ENCODE results near the gene CCIN. TPM values are rescaled to one million over a fixed set of nuclear protein-coding genes. Genes with fewer than 3 reads are reported as not detected.

The CCIN gene
- total and polyA plus RNA-seq, 9 of the 15 experiments (the other 6 are each of a cell fraction or from before 2014, with no cell fraction given), result not detected

DNA sequence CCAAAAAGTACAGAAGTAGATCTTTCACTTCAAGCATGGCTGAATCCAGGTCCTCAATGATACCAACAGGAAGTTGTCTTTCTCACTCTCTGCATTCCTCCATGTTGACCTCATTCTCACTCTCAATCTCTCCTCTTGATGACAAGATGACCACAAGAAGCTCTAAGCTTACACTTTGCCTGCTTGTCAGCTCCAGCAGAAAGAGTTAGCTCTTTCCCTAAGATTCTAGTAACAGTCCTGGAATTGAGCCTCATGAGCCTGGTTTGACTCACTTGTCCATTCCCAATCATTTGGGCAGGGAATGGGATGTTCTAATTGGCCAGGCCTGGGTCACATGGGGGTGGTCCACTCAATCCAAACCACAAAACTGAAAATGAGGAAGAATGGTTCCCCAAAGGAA lies 18.2 kb downstream of the CCIN start (continued):
- TF ChIP-seq, protein P1, sequence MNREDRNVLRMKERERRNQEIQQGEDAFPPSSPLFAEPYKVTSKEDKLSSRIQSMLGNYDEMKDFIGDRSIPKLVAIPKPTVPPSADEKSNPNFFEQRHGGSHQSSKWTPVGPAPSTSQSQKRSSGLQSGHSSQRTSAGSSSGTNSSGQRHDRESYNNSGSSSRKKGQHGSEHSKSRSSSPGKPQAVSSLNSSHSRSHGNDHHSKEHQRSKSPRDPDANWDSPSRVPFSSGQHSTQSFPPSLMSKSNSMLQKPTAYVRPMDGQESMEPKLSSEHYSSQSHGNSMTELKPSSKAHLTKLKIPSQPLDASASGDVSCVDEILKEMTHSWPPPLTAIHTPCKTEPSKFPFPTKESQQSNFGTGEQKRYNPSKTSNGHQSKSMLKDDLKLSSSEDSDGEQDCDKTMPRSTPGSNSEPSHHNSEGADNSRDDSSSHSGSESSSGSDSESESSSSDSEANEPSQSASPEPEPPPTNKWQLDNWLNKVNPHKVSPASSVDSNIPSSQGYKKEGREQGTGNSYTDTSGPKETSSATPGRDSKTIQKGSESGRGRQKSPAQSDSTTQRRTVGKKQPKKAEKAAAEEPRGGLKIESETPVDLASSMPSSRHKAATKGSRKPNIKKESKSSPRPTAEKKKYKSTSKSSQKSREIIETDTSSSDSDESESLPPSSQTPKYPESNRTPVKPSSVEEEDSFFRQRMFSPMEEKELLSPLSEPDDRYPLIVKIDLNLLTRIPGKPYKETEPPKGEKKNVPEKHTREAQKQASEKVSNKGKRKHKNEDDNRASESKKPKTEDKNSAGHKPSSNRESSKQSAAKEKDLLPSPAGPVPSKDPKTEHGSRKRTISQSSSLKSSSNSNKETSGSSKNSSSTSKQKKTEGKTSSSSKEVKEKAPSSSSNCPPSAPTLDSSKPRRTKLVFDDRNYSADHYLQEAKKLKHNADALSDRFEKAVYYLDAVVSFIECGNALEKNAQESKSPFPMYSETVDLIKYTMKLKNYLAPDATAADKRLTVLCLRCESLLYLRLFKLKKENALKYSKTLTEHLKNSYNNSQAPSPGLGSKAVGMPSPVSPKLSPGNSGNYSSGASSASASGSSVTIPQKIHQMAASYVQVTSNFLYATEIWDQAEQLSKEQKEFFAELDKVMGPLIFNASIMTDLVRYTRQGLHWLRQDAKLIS (CRISPR knock-in tag; IDR thresholded peaks at IDR 0.05), result no peak
- TF ChIP-seq DMBX1 (CRISPR knock-in tag; IDR thresholded peaks at IDR 0.05; ENCODE audit: borderline replicate concordance), result no peak

DNA sequence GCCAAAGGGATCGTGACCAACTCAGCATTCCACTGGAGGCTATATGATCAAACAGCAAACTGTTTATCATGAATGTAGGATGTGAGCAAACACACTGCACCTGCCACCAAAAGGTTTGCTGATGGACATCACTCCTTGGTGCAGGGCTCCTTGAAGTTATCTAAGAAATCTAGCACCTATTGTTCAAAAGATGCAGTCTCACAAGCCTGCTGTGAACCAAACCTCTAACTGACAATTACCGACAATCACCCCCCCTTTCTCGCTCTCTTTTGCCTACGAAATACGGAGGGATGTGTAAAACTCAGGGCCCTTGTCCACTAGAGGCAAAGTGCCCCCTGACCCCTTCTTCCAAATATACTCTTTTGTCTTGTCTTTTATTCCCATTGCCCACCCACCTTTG lies 19.0 kb downstream of the CCIN start:
- no peaks in the 10 kb centered on the region for H3K27me3 ChIP-seq (ENCODE audit: control insufficient read depth in 2 of 2, insufficient read depth in 2 of 2, low read length in 2 of 2)
- no peak overlapping the region for H3K4me3 ChIP-seq
- peaks cover 3 to 12% of the 10 kb centered on the region in 2 experiments; a peak in 3 of 5 replicates for H3K4me1 ChIP-seq (replicated peaks in 1 of 2; ENCODE audit: control insufficient read depth in 2 of 2, insufficient read depth in 2 of 2, low read length in 2 of 2)
- H3K9ac ChIP-seq (ENCODE audit: insufficient read depth in 1 of 2, low read depth in 2 of 2, low read length in 2 of 2), result no peak overlapping the region
- ATAC-seq, result no peak
- H2AFZ ChIP-seq (ENCODE audit: low read depth, low read length), result no peak overlapping the region
- no peak for DNase-seq (ENCODE audit: extremely low read depth in 1 of 4, low spot score in 3 of 4)
- H3K9me3 ChIP-seq (replicated peaks; ENCODE audit: control insufficient read depth, insufficient read depth, low read depth, low read length), result no peaks in the 10 kb centered on the region
- H3K4me2 ChIP-seq (ENCODE audit: insufficient read depth, low read length), result no peak overlapping the region
- in situ Hi-C loops (cut with MboI) (no loop called here), intact Hi-C loops (cut with micrococcal nuclease) (no loop called here)
- POLR2A ChIA-PET, result no interaction called here
- no peak overlapping the region for H3K27ac ChIP-seq (ENCODE audit: extremely low read depth, low read depth, low read length)
- peaks cover 20% of the 10 kb centered on the region for H4K20me1 ChIP-seq (replicated peaks; ENCODE audit: control insufficient read depth, insufficient read depth, low read length)
- H3K36me3 ChIP-seq (ENCODE audit: control insufficient read depth, insufficient read depth, low read length), result peaks cover 5% of the 10 kb centered on the region; the same call in 2 of the 3 replicates
- H3K79me2 ChIP-seq (ENCODE audit: control insufficient read depth, insufficient read depth, low read length), result peaks cover 26% of the 10 kb centered on the region
- no peaks in the 10 kb centered on the region for H3K9me1 ChIP-seq (ENCODE audit: control insufficient read depth, insufficient read depth, low read length)
- BruUV-seq (replicated peaks), result no TSS peak
- no peak for FAIRE-seq
- CTCF ChIA-PET (ENCODE audit: low intra/inter-chr PET ratio), result no interaction called here
- WGBS (ENCODE audit: insufficient coverage, low coverage, missing lambda C conversion rate), result 48% methylated on average over 5 of the region's 5 CpGs
- TF ChIP-seq, protein P2, sequence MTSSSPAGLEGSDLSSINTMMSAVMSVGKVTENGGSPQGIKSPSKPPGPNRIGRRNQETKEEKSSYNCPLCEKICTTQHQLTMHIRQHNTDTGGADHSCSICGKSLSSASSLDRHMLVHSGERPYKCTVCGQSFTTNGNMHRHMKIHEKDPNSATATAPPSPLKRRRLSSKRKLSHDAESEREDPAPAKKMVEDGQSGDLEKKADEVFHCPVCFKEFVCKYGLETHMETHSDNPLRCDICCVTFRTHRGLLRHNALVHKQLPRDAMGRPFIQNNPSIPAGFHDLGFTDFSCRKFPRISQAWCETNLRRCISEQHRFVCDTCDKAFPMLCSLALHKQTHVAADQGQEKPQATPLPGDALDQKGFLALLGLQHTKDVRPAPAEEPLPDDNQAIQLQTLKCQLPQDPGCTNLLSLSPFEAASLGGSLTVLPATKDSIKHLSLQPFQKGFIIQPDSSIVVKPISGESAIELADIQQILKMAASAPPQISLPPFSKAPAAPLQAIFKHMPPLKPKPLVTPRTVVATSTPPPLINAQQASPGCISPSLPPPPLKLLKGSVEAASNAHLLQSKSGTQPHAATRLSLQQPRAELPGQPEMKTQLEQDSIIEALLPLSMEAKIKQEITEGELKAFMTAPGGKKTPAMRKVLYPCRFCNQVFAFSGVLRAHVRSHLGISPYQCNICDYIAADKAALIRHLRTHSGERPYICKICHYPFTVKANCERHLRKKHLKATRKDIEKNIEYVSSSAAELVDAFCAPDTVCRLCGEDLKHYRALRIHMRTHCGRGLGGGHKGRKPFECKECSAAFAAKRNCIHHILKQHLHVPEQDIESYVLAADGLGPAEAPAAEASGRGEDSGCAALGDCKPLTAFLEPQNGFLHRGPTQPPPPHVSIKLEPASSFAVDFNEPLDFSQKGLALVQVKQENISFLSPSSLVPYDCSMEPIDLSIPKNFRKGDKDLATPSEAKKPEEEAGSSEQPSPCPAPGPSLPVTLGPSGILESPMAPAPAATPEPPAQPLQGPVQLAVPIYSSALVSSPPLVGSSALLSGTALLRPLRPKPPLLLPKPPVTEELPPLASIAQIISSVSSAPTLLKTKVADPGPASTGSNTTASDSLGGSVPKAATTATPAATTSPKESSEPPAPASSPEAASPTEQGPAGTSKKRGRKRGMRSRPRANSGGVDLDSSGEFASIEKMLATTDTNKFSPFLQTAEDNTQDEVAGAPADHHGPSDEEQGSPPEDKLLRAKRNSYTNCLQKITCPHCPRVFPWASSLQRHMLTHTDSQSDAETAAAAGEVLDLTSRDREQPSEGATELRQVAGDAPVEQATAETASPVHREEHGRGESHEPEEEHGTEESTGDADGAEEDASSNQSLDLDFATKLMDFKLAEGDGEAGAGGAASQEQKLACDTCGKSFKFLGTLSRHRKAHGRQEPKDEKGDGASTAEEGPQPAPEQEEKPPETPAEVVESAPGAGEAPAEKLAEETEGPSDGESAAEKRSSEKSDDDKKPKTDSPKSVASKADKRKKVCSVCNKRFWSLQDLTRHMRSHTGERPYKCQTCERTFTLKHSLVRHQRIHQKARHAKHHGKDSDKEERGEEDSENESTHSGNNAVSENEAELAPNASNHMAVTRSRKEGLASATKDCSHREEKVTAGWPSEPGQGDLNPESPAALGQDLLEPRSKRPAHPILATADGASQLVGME (CRISPR knock-in tag; IDR thresholded peaks at IDR 0.05), result no peak
- TF ChIP-seq ZNF699 (CRISPR knock-in tag; IDR thresholded peaks at IDR 0.05; ENCODE audit: insufficient replicate concordance) (no peak), BRF1 (IDR thresholded peaks at IDR 0.05; ENCODE audit: borderline replicate concordance, extremely low read depth, insufficient read length) (no peak), KLF10 (CRISPR knock-in tag; IDR thresholded peaks at IDR 0.05) (no peak), IFI16 (CRISPR knock-in tag; IDR thresholded peaks at IDR 0.05) (no peak), L3MBTL2 (IDR thresholded peaks at IDR 0.05) (no peak)
- TF ChIP-seq, protein P3, sequence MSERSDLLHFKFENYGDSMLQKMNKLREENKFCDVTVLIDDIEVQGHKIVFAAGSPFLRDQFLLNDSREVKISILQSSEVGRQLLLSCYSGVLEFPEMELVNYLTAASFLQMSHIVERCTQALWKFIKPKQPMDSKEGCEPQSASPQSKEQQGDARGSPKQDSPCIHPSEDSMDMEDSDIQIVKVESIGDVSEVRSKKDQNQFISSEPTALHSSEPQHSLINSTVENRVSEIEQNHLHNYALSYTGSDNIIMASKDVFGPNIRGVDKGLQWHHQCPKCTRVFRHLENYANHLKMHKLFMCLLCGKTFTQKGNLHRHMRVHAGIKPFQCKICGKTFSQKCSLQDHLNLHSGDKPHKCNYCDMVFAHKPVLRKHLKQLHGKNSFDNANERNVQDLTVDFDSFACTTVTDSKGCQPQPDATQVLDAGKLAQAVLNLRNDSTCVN (CRISPR knock-in tag; IDR thresholded peaks at IDR 0.05), result no peak

Measured in K562 (cell line).